ENCODE measurements around the gene VPS39. TPM values are rescaled to one million over a fixed set of nuclear protein-coding genes. Genes with fewer than 3 reads are reported as not detected.

Gene VPS39
- total and polyA plus RNA-seq, 2 of the 8 experiments (the other 6 are each of a cell fraction or from before 2014, with no cell fraction given): 34.4 to 36.6 TPM

DNA sequence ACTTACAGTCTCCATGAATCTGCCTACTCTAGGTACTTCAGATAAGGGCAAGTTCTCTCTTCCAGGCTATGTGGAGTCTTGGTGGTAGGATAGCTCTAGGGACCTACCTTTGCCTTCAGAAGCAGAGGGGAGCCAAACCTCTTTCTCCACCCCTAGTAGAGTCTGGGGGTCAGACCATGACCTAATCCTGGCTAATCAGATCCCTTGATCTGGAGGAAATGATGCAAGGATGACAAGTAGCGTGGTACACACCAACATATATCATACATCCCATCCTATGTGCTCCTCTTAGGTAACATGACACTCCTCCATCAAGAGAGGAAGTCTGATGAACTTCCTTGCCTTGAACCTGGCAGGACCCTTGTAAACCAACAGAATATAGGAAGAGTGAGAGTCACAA is 36.3 kb downstream of the VPS39 start:
- no peak overlapping the region for H2BK12ac ChIP-seq (ENCODE audit: low read depth, low read length)
- H3K23me2 ChIP-seq (ENCODE audit: low read depth, low read length): no peaks in the 10 kb centered on the region
- no peak overlapping the region for H2BK15ac ChIP-seq (ENCODE audit: low read length)
- no peaks in the 10 kb centered on the region for H3K9me3 ChIP-seq (ENCODE audit: insufficient read depth in 2 of 2, low read depth in 1 of 2, low read length in 1 of 2)
- H3K27me3 ChIP-seq (replicated peaks in 1 of 4; ENCODE audit: control insufficient read depth in 3 of 4, extremely low read depth in 1 of 4, insufficient read depth in 3 of 4, low read length in 3 of 4): no peaks in the 10 kb centered on the region
- H4K20me1 ChIP-seq (replicated peaks in 1 of 2; ENCODE audit: control insufficient read depth in 1 of 2, insufficient read depth in 2 of 2, low read length in 2 of 2): peaks cover 0 to 2% of the 10 kb centered on the region in 2 experiments
- ChIA-PET POLR2A (ENCODE audit: partially characterized antibody) (no interaction called here), CTCF (ENCODE audit: partially characterized antibody) (interaction anchor here (1.1 kb wide), 1 partner anchor 105 kb away, joined by 3 read pairs; no protein-coding TSS in a partner anchor)
- H3K36me3 ChIP-seq (ENCODE audit: control insufficient read depth in 2 of 4, insufficient read depth in 4 of 4, low read length in 3 of 4): peaks cover 0 to 59% (median 14%) of the 10 kb centered on the region in 4 experiments; a peak in 5 of 8 replicates
- DNase-seq (ENCODE audit: low read depth in 1 of 2, low spot score in 2 of 2) (no peak), FAIRE-seq (no peak)
- no peaks in the 10 kb centered on the region; the same call in 1 of the 2 replicates for H3K79me1 ChIP-seq (ENCODE audit: low read depth, low read length)
- no peak overlapping the region for H3K4me2 ChIP-seq (ENCODE audit: insufficient read depth in 1 of 2, low read depth in 2 of 2, low read length in 2 of 2)
- no peak overlapping the region for H3K27ac ChIP-seq (ENCODE audit: low read depth, low read length)
- no peak overlapping the region for H3K4me3 ChIP-seq (ENCODE audit: extremely low read depth in 1 of 4, insufficient read depth in 2 of 4, low read depth in 3 of 4, low read length in 4 of 4)
- H2AK5ac ChIP-seq (ENCODE audit: low read depth, low read length): no peak overlapping the region
- 93% methylated on average over 1 of the region's 1 CpG; no CpG with 5 or more reads in 1 of the 2 experiments for WGBS, 2 experiments (ENCODE audit: extremely low coverage in 1 of 2, insufficient coverage in 1 of 2, insufficient read length in 1 of 2, insufficient replicate concordance in 2 of 2, low coverage in 1 of 2, low lambda C conversion rate in 2 of 2, missing lambda C conversion rate in 1 of 2)
- no peak overlapping the region for H4K5ac ChIP-seq (ENCODE audit: insufficient read length, low read depth, low read length)
- no peaks in the 10 kb centered on the region for H3K4me1 ChIP-seq (replicated peaks in 1 of 4; ENCODE audit: control insufficient read depth in 3 of 4, insufficient read depth in 4 of 4, low read length in 3 of 4)
- no peak overlapping the region for H3K23ac ChIP-seq (ENCODE audit: insufficient read length)
- H3K56ac ChIP-seq (replicated peaks; ENCODE audit: insufficient read length, low read depth, low read length): no peak overlapping the region
- H4K91ac ChIP-seq (replicated peaks; ENCODE audit: insufficient read length, low read length): no peak overlapping the region
- no peak overlapping the region for H3K18ac ChIP-seq (ENCODE audit: extremely low read depth, low read length)
- H3K14ac ChIP-seq (ENCODE audit: insufficient read length): no peak overlapping the region
- H2AFZ ChIP-seq (ENCODE audit: low read length): no peak overlapping the region
- H2BK5ac ChIP-seq (ENCODE audit: low read depth, low read length): no peak overlapping the region
- no peak overlapping the region for H2BK20ac ChIP-seq (ENCODE audit: low read length)
- H3K79me2 ChIP-seq (ENCODE audit: control insufficient read depth in 1 of 2, insufficient read depth in 2 of 2, low read length in 2 of 2): no peaks in the 10 kb centered on the region
- no peak overlapping the region for H3K9ac ChIP-seq (replicated peaks in 1 of 4; ENCODE audit: extremely low read depth in 1 of 4, low read depth in 3 of 4, low read length in 3 of 4)
- H4K8ac ChIP-seq (ENCODE audit: extremely low read depth, insufficient read depth, low read length): no peak overlapping the region
- H3K4ac ChIP-seq (replicated peaks; ENCODE audit: insufficient read length, low read depth, low read length): no peak overlapping the region
- no peak overlapping the region for H2BK120ac ChIP-seq (replicated peaks; ENCODE audit: low read depth, low read length)
- TF ChIP-seq TAF7 (optimal IDR thresholded peaks at IDR 0.05; ENCODE audit: borderline replicate concordance, low read depth, low read length): no peak
- TF ChIP-seq SIRT6 (IDR thresholded peaks at IDR 0.05; ENCODE audit: low read length): no peak
- no peak for TF ChIP-seq TCF12 (IDR thresholded peaks at IDR 0.05; ENCODE audit: low read depth, low read length)
- TF ChIP-seq TBP (IDR thresholded peaks at IDR 0.05; ENCODE audit: low read depth, low read length): no peak
- TF ChIP-seq SUZ12 (IDR thresholded peaks at IDR 0.05; ENCODE audit: low read length): no peak
- no peak for TF ChIP-seq POU5F1 (IDR thresholded peaks at IDR 0.05; ENCODE audit: low read depth, low read length)
- no peak for TF ChIP-seq YY1 (IDR thresholded peaks at IDR 0.05; ENCODE audit: low read depth, low read length)
- no peak for TF ChIP-seq CBX8 (IDR thresholded peaks at IDR 0.05; ENCODE audit: borderline replicate concordance, low read depth, low read length)
- TF ChIP-seq, protein P1, sequence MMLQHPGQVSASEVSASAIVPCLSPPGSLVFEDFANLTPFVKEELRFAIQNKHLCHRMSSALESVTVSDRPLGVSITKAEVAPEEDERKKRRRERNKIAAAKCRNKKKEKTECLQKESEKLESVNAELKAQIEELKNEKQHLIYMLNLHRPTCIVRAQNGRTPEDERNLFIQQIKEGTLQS (IDR thresholded peaks at IDR 0.05; ENCODE audit: insufficient read depth, low read depth, low read length): no peak
- no peak for TF ChIP-seq FOSL1 (IDR thresholded peaks at IDR 0.05; ENCODE audit: insufficient read depth, low read depth, low read length)
- TF ChIP-seq PHF8 (conservative IDR thresholded peaks at IDR 0.05; ENCODE audit: low read depth, low read length): no peak
- TF ChIP-seq NANOG (IDR thresholded peaks at IDR 0.05; ENCODE audit: insufficient read depth, low read depth, low read length, poor library complexity, severe bottlenecking): no peak
- no peak for TF ChIP-seq EGR1 (IDR thresholded peaks at IDR 0.05; ENCODE audit: borderline replicate concordance, low read depth, low read length)
